Activated T-cell treated with anti-CD3 and anti-CD28 coated beads, Interleukin-2, amount 50 U/mL, for 4 hours (primary cell): ENCODE data around the gene BAMBI. TPM values are rescaled to one million over a fixed set of nuclear protein-coding genes. Genes with fewer than 3 reads are reported as not detected.

ENCODE experiments used
- ATAC-seq, 2 donors: fragments of 200-7000 bp; cut with Tn5 transposase; one replicate each; pipeline ENCODE4 v1.10.0; 2021
- DNase-seq: peaks from one replicate; pipeline ENCODE4 v3.0.0-alpha.2; 2020
- H3K27me3 Mint-ChIP-seq: one replicate; pipeline ENCODE4 v1.8.0; 2021; ENCODE audit warnings: low read depth, mixed read lengths
- H3K36me3 Mint-ChIP-seq: one replicate; pipeline ENCODE4 v1.8.0; 2022; ENCODE audit warnings: mixed read lengths; ENCODE audit not compliant: insufficient read depth
- H3K4me1 Mint-ChIP-seq: one replicate; pipeline ENCODE4 v1.8.0; 2021; ENCODE audit warnings: low read depth, mixed read lengths
- H3K4me3 Mint-ChIP-seq: one replicate; pipeline ENCODE4 v1.8.0; 2021; ENCODE audit warnings: mild to moderate bottlenecking, moderate library complexity, mixed read lengths
- H3K9me3 Mint-ChIP-seq: one replicate; pipeline ENCODE4 v1.8.0; 2021; ENCODE audit warnings: mixed read lengths
- total RNA-seq, 3 donors: library from RNA; stranded (reverse); gene quantifications; one replicate each; pipeline ENCODE4 v1.2.1, GENCODE V29; 2021

Gene BAMBI
- total RNA-seq, 3 donors from 2014 or later, result 1.1 to 1.2 (median 1.1) TPM

DNA sequence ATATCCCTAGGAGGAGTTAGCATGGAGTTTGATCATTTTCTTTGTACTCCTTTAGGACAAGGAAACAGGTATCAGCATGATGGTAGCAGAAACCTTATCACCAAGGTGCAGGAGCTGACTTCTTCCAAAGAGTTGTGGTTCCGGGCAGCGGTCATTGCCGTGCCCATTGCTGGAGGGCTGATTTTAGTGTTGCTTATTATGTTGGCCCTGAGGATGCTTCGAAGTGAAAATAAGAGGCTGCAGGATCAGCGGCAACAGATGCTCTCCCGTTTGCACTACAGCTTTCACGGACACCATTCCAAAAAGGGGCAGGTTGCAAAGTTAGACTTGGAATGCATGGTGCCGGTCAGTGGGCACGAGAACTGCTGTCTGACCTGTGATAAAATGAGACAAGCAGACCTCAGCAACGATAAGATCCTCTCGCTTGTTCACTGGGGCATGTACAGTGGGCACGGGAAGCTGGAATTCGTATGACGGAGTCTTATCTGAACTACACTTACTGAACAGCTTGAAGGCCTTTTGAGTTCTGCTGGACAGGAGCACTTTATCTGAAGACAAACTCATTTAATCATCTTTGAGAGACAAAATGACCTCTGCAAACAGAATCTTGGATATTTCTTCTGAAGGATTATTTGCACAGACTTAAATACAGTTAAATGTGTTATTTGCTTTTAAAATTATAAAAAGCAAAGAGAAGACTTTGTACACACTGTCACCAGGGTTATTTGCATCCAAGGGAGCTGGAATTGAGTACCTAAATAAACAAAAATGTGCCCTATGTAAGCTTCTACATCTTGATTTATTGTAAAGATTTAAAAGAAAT, 4.8 kb downstream of the BAMBI start:
- H3K4me1 Mint-ChIP-seq, result peaks cover 17% of the 10 kb centered on the region
- DNase-seq, result no peak
- no peaks in the 10 kb centered on the region for H3K9me3 Mint-ChIP-seq
- ATAC-seq, result no peak
- H3K36me3 Mint-ChIP-seq, result no peaks in the 10 kb centered on the region
- no peak overlapping the region for H3K4me3 Mint-ChIP-seq
- peaks cover 60% of the 10 kb centered on the region for H3K27me3 Mint-ChIP-seq

DNA sequence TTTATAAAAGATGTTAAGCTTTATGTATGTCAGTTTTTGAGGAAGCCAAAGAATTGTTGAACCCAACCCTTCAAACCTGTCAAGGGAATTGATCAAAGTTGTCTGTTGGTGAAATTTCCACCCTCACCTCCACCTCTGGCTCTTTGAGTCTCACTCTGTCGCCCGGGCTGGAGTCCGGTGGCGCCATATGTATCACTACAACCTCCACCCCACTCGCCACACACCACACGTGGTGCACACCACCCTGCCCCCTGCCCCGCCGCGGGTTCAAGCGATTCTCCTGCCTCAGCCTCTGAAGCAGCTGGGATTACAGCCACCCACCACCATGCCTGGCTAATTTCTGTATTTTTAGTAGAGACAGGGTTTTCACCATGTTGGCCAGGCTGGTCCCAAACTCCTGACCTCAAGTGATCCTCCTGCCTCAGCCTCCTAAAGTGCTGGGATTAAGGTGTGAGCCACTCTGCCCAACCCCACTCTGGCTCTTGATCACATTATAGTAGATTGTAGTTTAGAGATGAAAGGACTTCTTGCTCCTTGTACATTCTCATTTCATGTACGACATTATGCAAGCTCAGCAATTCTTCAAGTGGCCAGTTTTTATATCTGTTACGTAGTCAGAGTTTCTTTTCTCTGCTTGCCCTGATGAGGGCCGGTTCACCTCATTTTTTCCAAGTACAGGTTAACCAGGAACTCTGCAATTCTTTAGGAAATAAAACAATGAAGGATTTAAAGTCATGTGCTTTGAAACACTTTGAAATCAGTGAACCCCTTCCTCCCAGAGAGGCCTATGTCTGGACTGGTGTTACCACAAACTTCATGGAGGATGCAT, 7.0 kb downstream of the BAMBI start:
- H3K9me3 Mint-ChIP-seq, result no peaks in the 10 kb centered on the region
- H3K27me3 Mint-ChIP-seq, result peaks cover 49% of the 10 kb centered on the region
- no peak for ATAC-seq

DNA sequence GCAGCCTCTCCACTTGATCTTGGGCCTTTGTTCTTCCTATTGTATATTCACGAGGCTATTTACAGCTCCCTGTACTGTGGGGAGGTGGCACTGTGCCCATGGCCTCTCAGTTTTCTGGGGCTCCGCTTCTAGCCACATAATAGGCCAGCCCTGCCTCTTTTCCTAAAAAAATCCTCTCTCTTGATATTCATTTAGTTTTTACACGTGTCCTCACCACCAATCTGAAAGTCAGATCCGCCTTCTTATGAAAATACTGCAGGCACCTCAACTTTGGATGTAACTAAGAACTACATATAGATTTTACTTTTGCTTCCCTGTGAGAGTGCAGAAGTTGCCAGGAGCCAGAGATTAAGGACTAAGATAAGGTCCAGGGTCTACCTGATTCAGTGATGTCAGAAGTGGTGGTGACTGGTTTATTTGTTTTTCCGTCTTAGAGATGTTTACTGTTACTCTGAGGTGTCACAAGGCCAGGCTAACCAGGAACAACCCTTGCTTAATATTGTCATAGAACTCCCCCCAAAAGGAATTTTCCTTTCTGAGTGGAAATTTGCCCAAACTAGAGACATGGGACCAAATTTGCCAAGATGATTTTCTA, 7.8 kb downstream of the BAMBI start:
- Mint-ChIP-seq H3K36me3 (no peaks in the 10 kb centered on the region), H3K4me1 (peaks cover 3% of the 10 kb centered on the region), H3K9me3 (no peaks in the 10 kb centered on the region), H3K4me3 (no peak overlapping the region), H3K27me3 (peaks cover 44% of the 10 kb centered on the region)
- no peak for DNase-seq
- no peak for ATAC-seq

More for the DNA sequence above, 7.0 kb downstream of the BAMBI start:
- DNase-seq, result no peak
- H3K36me3 Mint-ChIP-seq, result no peaks in the 10 kb centered on the region
- peaks cover 8% of the 10 kb centered on the region for H3K4me1 Mint-ChIP-seq
- H3K4me3 Mint-ChIP-seq, result no peak overlapping the region

DNA sequence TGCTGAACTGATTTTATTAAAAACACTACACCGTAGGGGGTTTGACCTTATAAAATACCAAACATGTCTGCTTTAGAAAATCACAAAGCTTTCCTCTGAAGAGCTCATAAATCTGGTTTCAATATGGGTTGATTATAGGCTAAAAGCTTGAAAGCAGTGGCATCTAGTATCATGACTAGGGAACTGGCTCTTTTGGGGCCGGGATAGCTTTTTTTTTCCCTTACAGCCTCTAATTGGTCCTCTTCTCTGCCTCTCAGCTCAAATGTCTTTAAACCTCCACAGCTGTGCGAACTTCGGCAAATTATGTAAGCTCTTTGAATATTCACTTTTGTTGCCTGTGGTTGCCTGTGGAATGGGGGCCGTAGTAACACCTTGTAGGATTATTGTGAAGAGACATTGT, 8.4 kb downstream of the BAMBI start:
- H3K4me3 Mint-ChIP-seq, result no peak overlapping the region
- peaks cover 37% of the 10 kb centered on the region for H3K27me3 Mint-ChIP-seq
- no peaks in the 10 kb centered on the region for H3K36me3 Mint-ChIP-seq
- no peaks in the 10 kb centered on the region for H3K4me1 Mint-ChIP-seq
- DNase-seq (no peak), ATAC-seq (no peak)
- H3K9me3 Mint-ChIP-seq, result no peaks in the 10 kb centered on the region

DNA sequence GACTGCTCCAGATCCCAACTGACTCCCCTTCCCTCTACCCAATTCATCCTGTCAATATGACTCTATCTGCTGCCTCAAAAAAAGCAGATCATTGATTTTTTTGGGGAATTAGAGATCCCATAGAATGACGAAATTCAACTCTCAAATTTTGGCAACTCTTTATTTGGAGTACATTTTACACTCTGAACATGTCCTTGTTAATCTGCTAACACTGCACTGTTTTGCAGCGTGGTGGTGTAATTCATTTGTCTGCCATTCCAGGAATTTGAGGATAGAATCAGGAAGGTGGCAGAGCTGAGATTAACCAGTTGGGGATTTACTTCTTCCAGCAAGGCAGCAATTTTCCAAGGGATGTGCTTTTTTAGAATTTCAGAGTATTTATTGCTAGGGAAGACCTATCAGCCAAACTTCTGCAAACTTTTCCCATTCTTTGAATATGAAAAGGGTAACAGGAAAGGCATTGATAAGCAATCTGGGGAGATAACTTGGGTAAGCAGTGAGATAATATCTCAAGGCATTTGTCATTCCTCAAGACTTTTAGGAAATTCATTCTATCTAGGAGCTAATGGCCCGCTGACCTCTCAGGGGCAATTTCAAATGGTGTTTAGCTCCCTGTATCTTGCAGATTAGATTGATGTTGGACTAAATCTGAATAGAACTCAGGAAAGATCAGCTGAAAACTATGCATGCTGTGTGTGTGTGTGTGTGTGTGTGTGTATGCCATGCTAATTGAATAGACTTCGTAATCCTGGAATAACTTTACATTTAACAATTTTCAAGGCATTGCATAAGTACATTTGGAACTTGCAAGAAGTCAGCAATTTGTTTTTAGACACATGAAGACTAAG, 9.7 kb downstream of the BAMBI start:
- Mint-ChIP-seq H3K4me1 (no peaks in the 10 kb centered on the region), H3K27me3 (peaks cover 26% of the 10 kb centered on the region), H3K4me3 (no peak overlapping the region), H3K9me3 (no peaks in the 10 kb centered on the region), H3K36me3 (no peaks in the 10 kb centered on the region)
- ATAC-seq (no peak), DNase-seq (no peak)

DNA sequence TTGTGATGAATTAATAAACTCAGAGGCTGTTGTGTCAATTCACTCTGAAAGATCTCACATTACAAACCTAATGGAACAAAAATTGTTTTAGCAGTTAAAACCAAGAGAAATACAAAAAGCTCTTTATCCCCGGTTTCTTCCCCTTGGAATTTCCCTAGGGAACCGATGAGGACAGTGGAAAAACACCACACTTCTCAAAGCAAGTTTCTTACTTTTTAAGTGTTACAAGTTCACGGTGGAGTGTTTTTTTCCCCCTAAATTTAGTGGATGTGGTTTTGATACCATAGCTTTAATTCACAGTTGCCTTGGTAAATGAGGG, 10.3 kb downstream of the BAMBI start:
- Mint-ChIP-seq H3K4me3 (no peak overlapping the region), H3K4me1 (no peaks in the 10 kb centered on the region), H3K36me3 (no peaks in the 10 kb centered on the region), H3K27me3 (peaks cover 28% of the 10 kb centered on the region), H3K9me3 (no peaks in the 10 kb centered on the region)
- ATAC-seq (no peak), DNase-seq (no peak)

DNA sequence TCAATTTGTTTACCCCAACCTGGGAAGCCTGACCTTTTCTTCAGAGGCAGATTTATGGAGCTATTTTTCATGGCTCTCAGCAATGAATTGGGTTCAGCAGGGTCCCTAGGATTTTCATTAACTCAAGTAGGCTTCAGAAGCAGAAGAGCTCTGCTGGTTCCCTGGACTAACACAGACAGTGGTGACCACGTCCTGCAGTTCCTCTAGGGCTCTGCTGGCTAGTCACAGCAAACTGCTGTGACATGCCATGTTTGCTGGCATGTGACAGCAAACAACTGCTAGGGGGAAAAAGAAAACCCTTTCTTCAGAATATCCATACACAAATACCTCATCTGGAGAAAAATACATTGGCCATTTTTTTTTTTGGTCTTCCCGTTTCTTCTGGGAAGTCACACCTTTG, 13.2 kb downstream of the BAMBI start:
- Mint-ChIP-seq H3K9me3 (no peaks in the 10 kb centered on the region), H3K4me1 (no peaks in the 10 kb centered on the region), H3K27me3 (peaks cover 22% of the 10 kb centered on the region), H3K36me3 (no peaks in the 10 kb centered on the region), H3K4me3 (no peak overlapping the region)
- no peak for DNase-seq
- no peak for ATAC-seq

DNA sequence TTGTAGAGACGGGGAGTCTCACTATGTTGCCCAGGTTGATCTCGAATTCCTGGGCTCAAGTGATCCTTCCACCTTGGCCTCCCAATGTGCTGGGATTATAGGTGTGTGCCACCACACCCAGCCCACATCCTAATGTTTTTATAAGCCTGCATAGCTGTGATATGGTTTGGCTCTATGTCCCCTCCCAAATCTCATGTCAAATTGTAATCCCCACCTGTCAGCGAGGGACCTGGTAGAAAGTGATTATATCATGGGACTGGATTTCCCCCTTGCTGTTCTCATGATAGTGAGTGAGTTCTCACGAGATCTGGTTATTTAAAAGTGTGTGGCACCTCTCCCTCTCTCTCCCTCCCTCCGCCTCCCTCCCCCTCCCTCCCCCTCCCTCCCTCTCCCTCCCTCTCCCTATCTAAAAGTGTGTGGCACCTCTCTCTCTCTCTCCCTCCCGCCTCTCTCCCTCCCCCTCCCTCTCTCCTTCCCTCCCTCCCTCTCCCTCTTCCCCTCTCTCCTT, 13.9 kb downstream of the BAMBI start:
- peaks cover 19% of the 10 kb centered on the region for H3K27me3 Mint-ChIP-seq

DNA sequence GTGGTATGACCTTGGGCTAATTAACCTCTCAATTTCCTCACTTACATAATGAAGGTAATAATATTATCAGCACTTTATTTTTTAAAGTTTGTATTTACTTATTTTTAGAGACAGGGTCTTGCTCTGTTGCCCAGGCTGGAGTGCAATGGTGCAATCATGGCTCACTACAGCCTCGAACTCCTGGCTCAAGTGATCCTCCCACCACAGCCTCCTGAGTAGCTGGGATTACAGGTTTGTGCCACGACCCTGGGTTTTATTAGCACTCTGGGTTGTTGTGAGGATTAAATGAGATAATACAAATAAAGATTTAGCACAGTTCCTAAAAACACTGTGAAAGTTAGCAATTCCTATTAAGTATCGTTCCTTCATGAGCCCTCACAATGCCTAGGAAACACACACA, 14.7 kb downstream of the BAMBI start:
- ATAC-seq (no peak), DNase-seq (no peak)
- Mint-ChIP-seq H3K9me3 (no peaks in the 10 kb centered on the region), H3K27me3 (peaks cover 17% of the 10 kb centered on the region), H3K4me1 (no peaks in the 10 kb centered on the region), H3K36me3 (no peaks in the 10 kb centered on the region), H3K4me3 (no peak overlapping the region)

More for the DNA sequence above, 13.9 kb downstream of the BAMBI start:
- DNase-seq, result no peak
- Mint-ChIP-seq H3K36me3 (no peaks in the 10 kb centered on the region), H3K4me3 (no peak overlapping the region), H3K9me3 (no peaks in the 10 kb centered on the region), H3K4me1 (no peaks in the 10 kb centered on the region)
- no peak for ATAC-seq

DNA sequence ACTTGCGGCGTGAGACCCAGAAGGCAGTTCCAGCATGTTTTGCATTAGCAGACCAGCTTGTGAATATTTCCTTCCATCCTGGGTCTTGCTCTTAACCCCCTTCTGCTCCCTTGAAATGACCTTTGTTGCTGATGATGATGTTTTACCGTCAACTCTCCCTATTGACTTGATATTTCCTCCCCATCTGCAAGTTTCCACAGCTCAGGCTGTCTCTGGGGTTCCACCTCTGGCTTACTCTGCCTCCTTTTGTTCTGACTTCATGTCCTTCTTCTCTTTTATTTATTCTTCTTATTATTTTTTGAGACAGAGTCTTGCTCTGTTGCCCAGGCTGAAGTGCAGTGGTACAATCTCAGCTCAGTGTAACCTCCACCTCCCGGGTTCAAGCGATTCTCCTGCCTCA, 17.2 kb downstream of the BAMBI start:
- H3K4me1 Mint-ChIP-seq, result no peaks in the 10 kb centered on the region
- H3K9me3 Mint-ChIP-seq, result no peaks in the 10 kb centered on the region
- H3K36me3 Mint-ChIP-seq, result no peaks in the 10 kb centered on the region
- ATAC-seq, result no peak
- peaks cover 30% of the 10 kb centered on the region for H3K27me3 Mint-ChIP-seq
- DNase-seq, result no peak
- H3K4me3 Mint-ChIP-seq, result no peak overlapping the region

DNA sequence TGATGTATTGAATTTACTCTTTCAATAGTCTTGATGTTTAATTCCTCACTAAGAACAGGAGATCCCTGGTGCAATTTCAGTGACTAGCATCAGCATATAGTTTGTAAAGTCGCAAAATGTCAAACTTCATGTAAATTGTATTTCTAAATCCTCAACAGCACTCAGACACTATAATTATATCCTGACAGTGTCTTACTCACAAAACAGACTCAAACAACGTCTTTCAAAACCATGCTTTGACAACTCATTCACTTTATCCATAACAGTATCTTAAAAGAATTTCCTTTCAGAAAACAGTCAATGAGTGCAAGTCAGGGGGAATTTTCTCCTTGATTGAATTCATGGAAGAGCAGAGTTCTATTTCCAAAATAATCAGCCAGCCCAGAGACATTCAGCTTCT, 20.8 kb downstream of the BAMBI start:
- H3K36me3 Mint-ChIP-seq, result no peaks in the 10 kb centered on the region
- H3K9me3 Mint-ChIP-seq, result no peaks in the 10 kb centered on the region
- ATAC-seq, result no peak
- no peak for DNase-seq
- peaks cover 21% of the 10 kb centered on the region for H3K27me3 Mint-ChIP-seq
- no peak overlapping the region for H3K4me3 Mint-ChIP-seq
- no peaks in the 10 kb centered on the region for H3K4me1 Mint-ChIP-seq

DNA sequence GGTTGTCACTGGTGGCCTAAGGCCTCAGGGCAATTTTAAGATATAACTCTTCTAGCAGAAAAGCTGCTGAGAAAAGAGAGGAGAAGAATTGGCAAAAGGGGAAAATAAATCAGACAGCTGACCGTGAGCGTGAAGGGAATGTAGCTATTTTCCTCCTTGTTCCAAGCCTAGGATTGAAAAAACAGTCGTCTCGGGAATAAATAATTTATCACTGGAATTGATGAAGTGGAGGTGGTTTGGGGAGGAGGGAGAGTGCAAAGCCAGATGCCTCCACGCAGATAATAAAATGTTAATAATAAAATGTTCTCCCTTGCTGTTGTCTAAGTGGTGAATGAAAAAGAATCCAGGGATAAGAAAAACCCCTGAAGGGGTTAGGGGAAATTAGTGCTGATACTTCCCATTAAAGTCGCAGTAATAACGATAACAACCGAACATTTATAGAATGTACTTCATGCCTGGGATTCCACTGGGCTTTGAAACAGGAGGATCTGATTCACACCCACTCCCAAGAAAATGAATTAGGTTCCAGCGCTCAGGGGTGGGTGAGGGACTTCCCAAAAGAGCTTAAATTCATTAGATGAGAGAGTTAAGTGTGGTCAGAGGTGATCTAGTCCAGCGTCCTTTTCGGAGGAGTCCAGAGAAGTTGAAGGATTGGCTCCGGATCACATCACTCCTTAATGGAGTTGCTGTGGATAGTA, 27.3 kb downstream of the BAMBI start:
- DNase-seq (no peak), ATAC-seq (no peak)
- Mint-ChIP-seq H3K9me3 (no peaks in the 10 kb centered on the region), H3K27me3 (peaks cover 18% of the 10 kb centered on the region), H3K4me1 (no peaks in the 10 kb centered on the region), H3K36me3 (no peaks in the 10 kb centered on the region), H3K4me3 (no peak overlapping the region)

DNA sequence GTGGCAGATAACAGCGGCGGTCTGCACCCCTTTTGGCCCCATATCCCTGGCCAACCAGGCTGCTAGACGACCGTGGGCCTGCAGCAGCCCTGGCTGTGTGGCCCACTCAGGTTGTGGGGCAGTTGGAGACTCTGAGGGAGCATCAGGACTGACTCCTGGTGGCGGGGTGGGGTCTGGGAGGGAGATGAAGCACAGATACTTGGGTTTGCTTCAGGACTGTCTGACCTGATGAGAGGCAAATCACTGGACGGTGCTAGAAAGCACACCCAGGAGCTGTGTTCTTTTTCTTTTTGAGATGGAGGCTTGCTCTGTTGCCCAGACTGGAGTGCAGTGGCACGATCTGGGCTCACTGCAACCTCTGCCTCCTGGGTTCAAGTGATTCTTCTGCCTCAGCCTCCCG, 28.2 kb downstream of the BAMBI start:
- H3K9me3 Mint-ChIP-seq, result no peaks in the 10 kb centered on the region
- H3K4me3 Mint-ChIP-seq, result no peak overlapping the region
- no peaks in the 10 kb centered on the region for H3K36me3 Mint-ChIP-seq
- DNase-seq, result no peak
- H3K27me3 Mint-ChIP-seq, result peaks cover 18% of the 10 kb centered on the region
- no peak for ATAC-seq
- H3K4me1 Mint-ChIP-seq, result no peaks in the 10 kb centered on the region
